Gastrocnemius medialis (tissue), 4 donors: ENCODE data around the gene ADCY7.
"Not testable (repeated sequence)": the region's sequence is repeated elsewhere in the genome, so short reads cannot be mapped to it uniquely, and the experiment has no call there.

Experiments
- POLR2A ChIP-seq, 2 donors: fragments of 450-650 bp; IDR thresholded peaks; one replicate each; pipeline ENCODE4 v1.6.1; 2017; ENCODE audit warnings: antibody characterized with exemption in 2 of 2, mild to moderate bottlenecking in 2 of 2, moderate library complexity in 2 of 2
- TF ChIP-seq, protein P1 (sequence below), 5 experiments: fragments of 450-650 bp in 3 of 5; fragments of 200-600 bp in 2 of 5; sonication (generic) in 2 of 5; IDR thresholded peaks in 4 of 5; conservative IDR thresholded peaks in 1 of 5; 1 replicate in 4 of 5; 2 replicates in 1 of 5; pipeline ENCODE4 v1.5.1; 2016 to 2019; ENCODE audit warnings: antibody characterized with exemption in 5 of 5, mild to moderate bottlenecking in 3 of 5, moderate library complexity in 3 of 5

GRCh38 chr16:50243024-50243423, 23.3 kb upstream of the ADCY7 start:
- TF ChIP-seq, protein P1, sequence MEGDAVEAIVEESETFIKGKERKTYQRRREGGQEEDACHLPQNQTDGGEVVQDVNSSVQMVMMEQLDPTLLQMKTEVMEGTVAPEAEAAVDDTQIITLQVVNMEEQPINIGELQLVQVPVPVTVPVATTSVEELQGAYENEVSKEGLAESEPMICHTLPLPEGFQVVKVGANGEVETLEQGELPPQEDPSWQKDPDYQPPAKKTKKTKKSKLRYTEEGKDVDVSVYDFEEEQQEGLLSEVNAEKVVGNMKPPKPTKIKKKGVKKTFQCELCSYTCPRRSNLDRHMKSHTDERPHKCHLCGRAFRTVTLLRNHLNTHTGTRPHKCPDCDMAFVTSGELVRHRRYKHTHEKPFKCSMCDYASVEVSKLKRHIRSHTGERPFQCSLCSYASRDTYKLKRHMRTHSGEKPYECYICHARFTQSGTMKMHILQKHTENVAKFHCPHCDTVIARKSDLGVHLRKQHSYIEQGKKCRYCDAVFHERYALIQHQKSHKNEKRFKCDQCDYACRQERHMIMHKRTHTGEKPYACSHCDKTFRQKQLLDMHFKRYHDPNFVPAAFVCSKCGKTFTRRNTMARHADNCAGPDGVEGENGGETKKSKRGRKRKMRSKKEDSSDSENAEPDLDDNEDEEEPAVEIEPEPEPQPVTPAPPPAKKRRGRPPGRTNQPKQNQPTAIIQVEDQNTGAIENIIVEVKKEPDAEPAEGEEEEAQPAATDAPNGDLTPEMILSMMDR (IDR thresholded peaks at IDR 0.05 in 4 of 5, conservative IDR thresholded peaks at IDR 0.05 in 1 of 5), result not testable (repeated sequence)
- TF ChIP-seq POLR2A (IDR thresholded peaks at IDR 0.05), result not testable (repeated sequence)
